Natural killer cell (primary cell): Measurements from ENCODE around the gene PRRX1. TPM values are rescaled to one million over a fixed set of nuclear protein-coding genes. Genes with fewer than 3 reads are reported as not detected.

Source experiments
- ATAC-seq, 3 donors: fragments of 150-1000 bp in 2 of 3; fragments of 200-7000 bp in 1 of 3; cut with Tn5 transposase; 1 replicate in 1 of 3; 2 replicates in 2 of 3; pipeline ENCODE4 v1.10.0; 2021; ENCODE audit warnings: mild to moderate bottlenecking in 2 of 3, moderate library complexity in 2 of 3
- DNase-seq, 2 donors: peaks; one replicate each; pipeline versions ENCODE4 v3.0.0 to v3.0.0-alpha.2; 2013 to 2021; ENCODE audit warnings: mixed read lengths in 1 of 2
- H3K27ac ChIP-seq: one replicate; pipeline ENCODE4 v1.5.1; 2013; ENCODE audit warnings: mild to moderate bottlenecking, low read length
- H3K27me3 ChIP-seq: one replicate; pipeline ENCODE4 v1.6.1; 2013; ENCODE audit warnings: low read length; ENCODE audit not compliant: control insufficient read depth, insufficient read depth
- H3K36me3 ChIP-seq: one replicate; pipeline ENCODE4 v1.6.1; 2013; ENCODE audit warnings: low read length; ENCODE audit not compliant: control insufficient read depth, insufficient read depth
- H3K4me1 ChIP-seq: one replicate; pipeline ENCODE4 v1.6.1; 2013; ENCODE audit warnings: low read length; ENCODE audit not compliant: control insufficient read depth, insufficient read depth
- H3K4me3 ChIP-seq: one replicate; pipeline ENCODE4 v1.5.1; 2013; ENCODE audit warnings: low read length
- H3K9me3 ChIP-seq: one replicate; pipeline ENCODE4 v1.6.1; 2013; ENCODE audit warnings: low read length; ENCODE audit not compliant: control insufficient read depth, insufficient read depth
- H3K27ac Mint-ChIP-seq, 2 donors: one replicate each; pipeline ENCODE4 v1.8.0; 2022; ENCODE audit warnings: mild to moderate bottlenecking in 2 of 2, mixed read lengths in 2 of 2, moderate library complexity in 1 of 2
- H3K27me3 Mint-ChIP-seq, 2 donors: one replicate each; pipeline ENCODE4 v1.8.0; 2022; ENCODE audit warnings: low read depth in 2 of 2, mixed read lengths in 2 of 2
- H3K36me3 Mint-ChIP-seq: one replicate; pipeline ENCODE4 v1.8.0; 2022; ENCODE audit warnings: mixed read lengths
- H3K4me1 Mint-ChIP-seq, 2 donors: one replicate each; pipeline ENCODE4 v1.8.0; 2022; ENCODE audit warnings: mixed read lengths in 2 of 2
- H3K4me3 Mint-ChIP-seq: one replicate; pipeline ENCODE4 v1.8.0; 2022; ENCODE audit warnings: mild to moderate bottlenecking, moderate library complexity, mixed read lengths
- H3K9me3 Mint-ChIP-seq, 2 donors: one replicate each; pipeline ENCODE4 v1.8.0; 2022; ENCODE audit warnings: mixed read lengths in 2 of 2
- WGBS: methylation state at CpG from one replicate; pipeline ENCODE4 v1.1.7; 2013; ENCODE audit warnings: missing lambda C conversion rate; ENCODE audit not compliant: insufficient coverage; 5-methylcytosine and 5-hydroxymethylcytosine counted together
- intact Hi-C: fragments of 100-400 bp; cut with micrococcal nuclease; formaldehyde crosslinking; loops from one replicate; pipeline ENCODE4 v1.14.2; 2022
- total RNA-seq, 4 donors: library from RNA; stranded (reverse); fragments of 120-200 nt in 1 of 4; gene quantifications; one replicate each; pipeline versions ENCODE4 v1.2.3 to v1.2.4, GENCODE V29; 2013 to 2022
- TF ChIP-seq, protein P1 (sequence below): fragments of 200-600 bp; IDR thresholded peaks from one replicate; pipeline ENCODE4 v1.8.0; 2022; ENCODE audit warnings: antibody characterized with exemption

The PRRX1 gene
- total RNA-seq, 3 donors from 2014 or later (not counting 1 experiment from before 2014, with no cell fraction given) = not detected

DNA sequence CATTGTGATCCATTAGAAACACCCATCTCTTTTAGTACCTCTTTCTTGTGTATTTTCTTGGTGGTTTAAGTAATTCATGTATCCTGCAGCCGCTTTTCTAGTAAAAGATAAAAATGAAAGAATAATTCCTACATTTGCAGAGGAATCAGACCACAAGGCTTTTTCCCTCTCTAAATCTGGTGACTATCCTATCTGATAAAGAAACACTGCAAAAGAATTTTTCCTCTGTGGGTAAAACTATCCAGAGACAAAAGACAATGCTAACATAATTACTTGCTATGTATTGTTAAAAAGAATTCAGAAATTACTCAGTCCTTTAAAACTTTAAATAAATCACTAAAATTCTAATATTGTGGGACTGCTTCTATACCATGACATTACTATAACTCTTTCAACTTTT, 51.0 kb downstream of the PRRX1 start:
- no peaks in the 10 kb centered on the region for H3K9me3 Mint-ChIP-seq
- H3K4me1 Mint-ChIP-seq = no peaks in the 10 kb centered on the region
- no peaks in the 10 kb centered on the region for H3K9me3 ChIP-seq

DNA sequence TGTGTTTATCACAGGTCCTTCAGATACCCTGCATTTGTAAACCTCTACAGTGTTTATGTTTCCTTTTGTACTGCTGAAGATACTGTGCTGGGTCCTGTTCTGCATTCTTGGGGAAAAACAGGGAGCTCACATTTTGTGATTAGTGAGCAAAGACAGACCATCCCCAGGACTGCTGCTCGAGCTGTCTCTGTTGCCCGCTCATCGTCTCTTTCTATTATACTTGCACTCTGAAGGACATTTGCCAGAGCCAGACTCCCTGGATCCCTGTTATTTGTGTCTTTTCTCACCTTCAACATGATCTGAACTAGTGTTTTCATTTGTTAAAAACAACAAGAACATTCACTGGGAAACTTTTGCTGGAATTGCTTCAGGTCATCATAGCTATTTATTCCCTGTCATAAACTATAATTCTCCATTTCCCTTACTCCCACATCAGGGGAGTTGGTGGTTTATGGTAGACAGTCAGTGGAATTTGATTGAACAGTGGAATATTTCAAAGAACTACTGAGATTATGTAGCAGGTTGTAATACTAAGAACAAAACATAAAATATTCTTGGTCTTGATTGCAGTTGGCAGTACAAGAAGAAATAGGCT, 53.0 kb downstream of the PRRX1 start:
- H3K9me3 ChIP-seq = no peaks in the 10 kb centered on the region
- H3K4me3 Mint-ChIP-seq = no peak overlapping the region
- no peaks in the 10 kb centered on the region for H3K36me3 Mint-ChIP-seq
- TF ChIP-seq, protein P1, sequence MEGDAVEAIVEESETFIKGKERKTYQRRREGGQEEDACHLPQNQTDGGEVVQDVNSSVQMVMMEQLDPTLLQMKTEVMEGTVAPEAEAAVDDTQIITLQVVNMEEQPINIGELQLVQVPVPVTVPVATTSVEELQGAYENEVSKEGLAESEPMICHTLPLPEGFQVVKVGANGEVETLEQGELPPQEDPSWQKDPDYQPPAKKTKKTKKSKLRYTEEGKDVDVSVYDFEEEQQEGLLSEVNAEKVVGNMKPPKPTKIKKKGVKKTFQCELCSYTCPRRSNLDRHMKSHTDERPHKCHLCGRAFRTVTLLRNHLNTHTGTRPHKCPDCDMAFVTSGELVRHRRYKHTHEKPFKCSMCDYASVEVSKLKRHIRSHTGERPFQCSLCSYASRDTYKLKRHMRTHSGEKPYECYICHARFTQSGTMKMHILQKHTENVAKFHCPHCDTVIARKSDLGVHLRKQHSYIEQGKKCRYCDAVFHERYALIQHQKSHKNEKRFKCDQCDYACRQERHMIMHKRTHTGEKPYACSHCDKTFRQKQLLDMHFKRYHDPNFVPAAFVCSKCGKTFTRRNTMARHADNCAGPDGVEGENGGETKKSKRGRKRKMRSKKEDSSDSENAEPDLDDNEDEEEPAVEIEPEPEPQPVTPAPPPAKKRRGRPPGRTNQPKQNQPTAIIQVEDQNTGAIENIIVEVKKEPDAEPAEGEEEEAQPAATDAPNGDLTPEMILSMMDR = no peak
- H3K4me3 ChIP-seq = no peak overlapping the region
- no peak for DNase-seq
- H3K4me1 ChIP-seq = no peaks in the 10 kb centered on the region
- H3K27me3 ChIP-seq = no peaks in the 10 kb centered on the region
- H3K27me3 Mint-ChIP-seq = peaks cover 7 to 11% of the 10 kb centered on the region in 2 donors
- H3K36me3 ChIP-seq = no peaks in the 10 kb centered on the region
- no peak for ATAC-seq
- no peaks in the 10 kb centered on the region for H3K9me3 Mint-ChIP-seq
- H3K27ac ChIP-seq = no peak overlapping the region
- no peak overlapping the region for H3K27ac Mint-ChIP-seq
- intact Hi-C loops = no loop called here
- H3K4me1 Mint-ChIP-seq = no peaks in the 10 kb centered on the region
- WGBS = 88% methylated on average over 3 of the region's 3 CpGs

More for the DNA sequence above, 51.0 kb downstream of the PRRX1 start:
- H3K27ac ChIP-seq = no peak overlapping the region
- no peaks in the 10 kb centered on the region for H3K4me1 ChIP-seq
- TF ChIP-seq, protein P1 = no peak
- no peak overlapping the region for H3K4me3 Mint-ChIP-seq
- ATAC-seq (no peak), DNase-seq (no peak)
- no peaks in the 10 kb centered on the region for H3K27me3 ChIP-seq
- H3K27ac Mint-ChIP-seq = no peak overlapping the region
- intact Hi-C loops = no loop called here
- H3K36me3 Mint-ChIP-seq = no peaks in the 10 kb centered on the region
- H3K36me3 ChIP-seq = no peaks in the 10 kb centered on the region
- WGBS = no CpG with 5 or more reads among the region's 1 CpG
- H3K4me3 ChIP-seq = no peak overlapping the region
- H3K27me3 Mint-ChIP-seq = peaks cover 5 to 7% of the 10 kb centered on the region in 2 donors

DNA sequence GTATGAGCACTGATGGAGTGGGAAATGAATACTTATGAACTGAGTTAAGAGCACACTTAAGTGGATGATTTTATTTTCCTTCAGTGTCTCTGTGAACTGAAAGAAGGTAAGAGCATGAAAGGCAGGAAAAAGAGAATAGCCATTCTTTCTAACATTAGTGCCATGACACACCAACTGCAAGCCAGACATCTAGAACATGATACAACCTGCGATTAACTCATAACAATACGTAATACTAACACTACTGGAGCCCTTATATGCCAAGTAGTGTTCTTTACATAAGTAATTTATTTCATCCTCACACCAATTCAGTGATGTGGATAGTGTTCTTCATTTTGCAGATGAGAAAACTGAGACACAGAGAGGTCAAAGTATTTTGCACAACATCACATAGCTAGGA, 56.7 kb downstream of the PRRX1 start:
- Histone ChIP-seq H3K4me1 (no peaks in the 10 kb centered on the region), H3K27ac (no peak overlapping the region), H3K36me3 (no peaks in the 10 kb centered on the region), H3K9me3 (no peaks in the 10 kb centered on the region), H3K4me3 (no peak overlapping the region), H3K27me3 (no peaks in the 10 kb centered on the region)
- TF ChIP-seq, protein P1 = no peak
- ATAC-seq (no peak), DNase-seq (no peak)
- Mint-ChIP-seq H3K27ac (no peak overlapping the region), H3K4me3 (no peak overlapping the region), H3K9me3 (no peaks in the 10 kb centered on the region), H3K36me3 (no peaks in the 10 kb centered on the region), H3K27me3 (peaks cover 7 to 14% of the 10 kb centered on the region in 2 donors), H3K4me1 (no peaks in the 10 kb centered on the region)
- WGBS = 90% methylated on average over 2 of the region's 2 CpGs
- intact Hi-C loops = no loop called here

DNA sequence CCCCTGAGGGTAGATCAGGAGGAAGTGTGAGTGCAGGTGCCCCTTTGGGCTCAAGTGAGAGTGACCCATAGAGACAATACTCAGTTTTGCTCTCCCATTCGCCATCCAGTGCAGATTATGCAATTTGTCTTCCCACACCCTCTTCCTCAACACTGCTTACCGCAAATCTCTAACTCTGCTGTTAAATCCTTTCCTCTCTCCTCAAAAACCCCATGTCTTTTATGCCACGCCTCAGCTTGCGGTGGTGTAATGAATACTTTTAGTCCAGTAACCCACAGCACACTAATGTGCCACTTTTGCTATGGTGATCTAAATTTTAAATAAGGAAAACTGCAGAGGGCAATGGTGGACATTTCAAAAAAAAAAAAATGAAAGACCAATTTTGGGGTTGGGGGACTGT, 57.7 kb downstream of the PRRX1 start:
- H3K4me1 ChIP-seq = no peaks in the 10 kb centered on the region
- H3K4me3 ChIP-seq = no peak overlapping the region
- ATAC-seq (no peak), DNase-seq (no peak)
- no peak overlapping the region for H3K4me3 Mint-ChIP-seq
- H3K27me3 ChIP-seq = no peaks in the 10 kb centered on the region
- H3K9me3 ChIP-seq = no peaks in the 10 kb centered on the region
- intact Hi-C loops = no loop called here
- H3K36me3 ChIP-seq = no peaks in the 10 kb centered on the region
- H3K27ac ChIP-seq = no peak overlapping the region
- 73% methylated on average over 2 of the region's 4 CpGs for WGBS
- TF ChIP-seq, protein P1 = no peak
- H3K36me3 Mint-ChIP-seq = no peaks in the 10 kb centered on the region
- H3K4me1 Mint-ChIP-seq = no peaks in the 10 kb centered on the region
- peaks cover 0 to 1% of the 10 kb centered on the region in 2 donors for H3K9me3 Mint-ChIP-seq
- H3K27me3 Mint-ChIP-seq = peaks cover 14 to 19% of the 10 kb centered on the region in 2 donors
- no peak overlapping the region for H3K27ac Mint-ChIP-seq
